ENCODE measurements around the gene COL21A1.
"Not testable (repeated sequence)": the region's sequence is repeated elsewhere in the genome, so short reads cannot be mapped to it uniquely, and the experiment has no call there.

Gene COL21A1

DNA sequence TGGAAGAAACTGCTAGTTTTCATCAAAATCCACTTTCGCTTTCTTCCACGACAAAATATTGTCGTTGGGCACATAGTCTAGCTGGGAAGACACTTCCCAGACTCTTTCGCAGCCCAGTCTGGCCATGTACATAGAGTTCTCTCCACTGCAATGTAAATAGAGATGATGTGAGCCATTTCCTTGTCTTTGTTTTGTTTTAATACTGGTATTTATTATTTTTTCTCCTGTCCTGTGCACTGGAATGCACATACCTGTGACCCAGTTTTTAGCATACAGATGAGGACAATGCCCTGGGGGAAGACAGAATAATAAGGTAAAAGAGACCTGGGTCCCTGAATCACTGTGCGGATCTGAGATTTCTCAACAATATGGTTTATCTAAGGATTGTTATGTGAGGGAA, 222.4 kb downstream of the COL21A1 start:
- TF ChIP-seq, protein P1, sequence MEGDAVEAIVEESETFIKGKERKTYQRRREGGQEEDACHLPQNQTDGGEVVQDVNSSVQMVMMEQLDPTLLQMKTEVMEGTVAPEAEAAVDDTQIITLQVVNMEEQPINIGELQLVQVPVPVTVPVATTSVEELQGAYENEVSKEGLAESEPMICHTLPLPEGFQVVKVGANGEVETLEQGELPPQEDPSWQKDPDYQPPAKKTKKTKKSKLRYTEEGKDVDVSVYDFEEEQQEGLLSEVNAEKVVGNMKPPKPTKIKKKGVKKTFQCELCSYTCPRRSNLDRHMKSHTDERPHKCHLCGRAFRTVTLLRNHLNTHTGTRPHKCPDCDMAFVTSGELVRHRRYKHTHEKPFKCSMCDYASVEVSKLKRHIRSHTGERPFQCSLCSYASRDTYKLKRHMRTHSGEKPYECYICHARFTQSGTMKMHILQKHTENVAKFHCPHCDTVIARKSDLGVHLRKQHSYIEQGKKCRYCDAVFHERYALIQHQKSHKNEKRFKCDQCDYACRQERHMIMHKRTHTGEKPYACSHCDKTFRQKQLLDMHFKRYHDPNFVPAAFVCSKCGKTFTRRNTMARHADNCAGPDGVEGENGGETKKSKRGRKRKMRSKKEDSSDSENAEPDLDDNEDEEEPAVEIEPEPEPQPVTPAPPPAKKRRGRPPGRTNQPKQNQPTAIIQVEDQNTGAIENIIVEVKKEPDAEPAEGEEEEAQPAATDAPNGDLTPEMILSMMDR (IDR thresholded peaks at IDR 0.05) = no peak
- no peak for TF ChIP-seq ZFX (IDR thresholded peaks at IDR 0.05; ENCODE audit: borderline replicate concordance)
- no peak overlapping the region for H3K27ac ChIP-seq

DNA sequence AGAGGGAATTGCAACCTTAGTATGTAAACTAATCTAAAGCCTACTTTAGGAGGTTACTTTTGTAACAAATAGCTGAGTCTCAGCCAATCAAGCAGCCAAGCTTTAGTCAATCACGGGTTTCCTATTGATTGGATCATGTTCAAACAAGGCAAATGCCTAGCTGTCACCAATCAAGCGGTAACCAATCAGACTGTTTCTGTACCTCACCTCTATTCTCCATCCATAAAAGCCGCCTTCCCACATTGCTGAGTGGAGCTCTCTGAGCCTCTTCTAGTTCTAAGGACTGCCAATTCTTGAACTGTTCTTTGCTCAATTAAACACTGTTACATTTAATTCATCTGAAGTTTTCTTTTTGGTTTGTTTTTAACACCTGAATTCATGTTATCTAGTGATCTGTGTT, 223.6 kb downstream of the COL21A1 start:
- TF ChIP-seq, protein P1 (IDR thresholded peaks at IDR 0.05) = no peak
- no peak for TF ChIP-seq ZFX (IDR thresholded peaks at IDR 0.05; ENCODE audit: borderline replicate concordance)

DNA sequence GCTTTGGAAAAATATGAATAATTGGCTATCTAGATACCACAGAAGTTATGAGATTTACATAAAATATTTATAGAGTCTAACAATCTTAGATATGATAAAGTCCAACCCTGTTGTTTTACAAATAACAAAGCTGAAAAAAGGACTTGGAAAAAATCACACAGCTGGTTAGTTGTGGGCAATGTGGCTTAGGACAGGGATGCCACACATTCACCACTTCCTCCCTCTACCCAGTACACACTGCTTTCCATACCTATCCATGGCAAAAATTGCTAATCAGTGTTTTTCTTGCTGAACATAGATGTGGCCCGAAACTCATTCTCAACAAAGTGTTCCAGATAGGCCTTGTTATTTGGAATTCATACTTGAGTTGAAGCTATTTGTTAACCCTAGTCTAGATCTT, 224.7 kb downstream of the COL21A1 start:
- no peak overlapping the region for H3K27ac ChIP-seq
- no peak for TF ChIP-seq ZFX (IDR thresholded peaks at IDR 0.05; ENCODE audit: borderline replicate concordance)
- TF ChIP-seq, protein P1 (IDR thresholded peaks at IDR 0.05) = no peak

More for the DNA sequence above, 223.6 kb downstream of the COL21A1 start:
- H3K27ac ChIP-seq = no peak overlapping the region

DNA sequence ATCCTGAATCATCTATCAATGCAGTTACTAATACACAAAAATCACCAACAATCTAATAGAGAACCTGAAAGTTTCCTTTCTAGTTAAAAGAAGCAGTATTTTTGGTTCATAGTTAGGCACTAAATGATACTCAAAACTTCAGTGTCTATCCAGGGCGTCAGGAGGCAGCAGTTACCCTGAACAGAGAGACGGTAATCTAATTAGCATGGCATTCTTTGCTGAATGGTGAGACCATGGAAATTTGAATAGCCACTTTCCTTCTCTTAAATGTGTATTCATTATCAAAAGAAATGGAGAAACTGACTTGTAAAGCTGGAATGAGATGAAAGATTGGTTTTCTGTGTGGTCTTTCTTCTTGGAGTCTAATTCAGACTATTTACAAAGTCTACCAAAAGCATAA, 225.4 kb downstream of the COL21A1 start:
- H3K27ac ChIP-seq = no peak overlapping the region
- TF ChIP-seq, protein P1 (IDR thresholded peaks at IDR 0.05) = no peak
- no peak for TF ChIP-seq ZFX (IDR thresholded peaks at IDR 0.05; ENCODE audit: borderline replicate concordance)

DNA sequence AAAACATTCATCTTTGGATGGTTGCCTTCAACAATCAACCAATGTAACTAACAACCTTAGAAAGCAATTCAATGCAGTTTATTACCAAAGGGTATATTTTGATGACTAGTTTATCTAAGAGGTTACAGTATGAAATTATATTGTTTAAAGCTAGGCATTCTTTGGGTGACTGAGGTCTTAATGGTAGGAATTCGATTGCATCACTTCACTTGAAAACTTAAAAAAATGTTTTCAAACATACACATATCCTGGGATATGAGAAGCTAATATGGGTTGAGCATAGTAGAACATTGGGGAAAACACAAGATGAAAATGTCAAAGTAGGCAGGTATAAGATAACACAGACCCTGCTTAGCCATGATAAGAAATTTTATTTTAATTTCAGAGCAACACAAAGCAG, 227.4 kb downstream of the COL21A1 start:
- TF ChIP-seq ZFX (IDR thresholded peaks at IDR 0.05; ENCODE audit: borderline replicate concordance) = no peak
- TF ChIP-seq, protein P1 (IDR thresholded peaks at IDR 0.05) = no peak
- H3K27ac ChIP-seq = no peak overlapping the region

DNA sequence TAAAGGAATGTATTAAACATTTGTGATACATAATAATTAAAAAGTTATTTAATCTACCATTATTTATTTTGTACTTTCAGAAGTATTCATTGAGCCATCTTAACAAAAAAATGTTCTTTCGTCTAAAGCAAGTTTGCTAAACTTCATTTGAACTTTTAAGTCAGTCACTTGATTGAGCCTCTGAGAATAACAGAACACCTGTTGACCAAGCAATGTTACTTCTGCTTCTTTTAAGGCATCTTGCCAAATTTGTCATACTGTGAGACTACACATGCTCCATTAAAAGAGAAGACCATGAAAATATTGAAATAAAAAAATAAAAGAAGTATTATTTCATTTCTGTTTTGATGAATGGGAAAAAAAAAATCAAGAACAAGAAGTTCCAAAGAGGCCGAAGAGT, 230.2 kb downstream of the COL21A1 start:
- TF ChIP-seq ZFX (IDR thresholded peaks at IDR 0.05; ENCODE audit: borderline replicate concordance) = no peak
- TF ChIP-seq, protein P1 (IDR thresholded peaks at IDR 0.05) = no peak
- no peak overlapping the region for H3K27ac ChIP-seq

DNA sequence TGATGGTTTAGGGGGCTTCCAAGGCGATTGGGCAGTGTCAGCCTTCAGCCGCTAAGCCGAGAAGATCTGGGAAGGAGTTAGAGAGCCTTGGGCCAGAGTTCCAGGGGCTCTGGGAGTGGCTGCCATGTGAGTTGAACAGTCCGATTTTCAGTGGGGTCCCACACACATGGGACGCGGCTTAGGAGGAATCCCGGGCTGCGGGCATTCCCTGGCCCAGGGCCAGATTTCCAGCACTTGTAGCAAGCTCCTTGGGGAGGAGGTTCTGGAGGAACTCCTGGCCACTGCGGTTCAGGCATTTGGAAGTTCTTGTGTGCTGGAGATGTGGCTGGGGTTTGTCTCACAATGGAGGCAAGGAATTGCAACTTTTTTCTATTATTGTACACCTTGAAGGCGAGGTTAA, 233.3 kb downstream of the COL21A1 start:
- H3K27ac ChIP-seq = not testable (repeated sequence)

DNA sequence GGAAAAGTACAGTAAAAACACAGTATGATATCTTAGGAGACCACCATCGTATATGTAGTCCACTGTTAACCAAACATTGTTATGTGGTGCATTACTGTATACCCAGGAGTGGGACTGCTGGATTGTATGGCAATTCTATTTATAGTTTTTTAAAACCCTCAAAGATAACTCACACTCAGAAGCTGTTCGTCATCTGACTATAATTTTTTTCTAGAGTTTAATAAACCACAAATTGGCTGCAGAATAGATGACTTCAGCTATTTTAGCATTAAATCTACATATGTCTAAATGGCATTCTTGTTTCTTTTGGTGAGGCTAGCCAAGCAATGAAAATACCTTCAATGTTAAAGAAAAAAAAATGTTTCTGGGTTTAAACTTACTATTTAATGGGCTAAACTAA, 237.7 kb downstream of the COL21A1 start:
- TF ChIP-seq, protein P1 (IDR thresholded peaks at IDR 0.05) = no peak
- no peak for TF ChIP-seq ZFX (IDR thresholded peaks at IDR 0.05; ENCODE audit: borderline replicate concordance)
- H3K27ac ChIP-seq = no peak overlapping the region

Data from 22Rv1 (cell line).